ENCODE measurements around the gene ATXN7L1.

ATXN7L1 gene

DNA sequence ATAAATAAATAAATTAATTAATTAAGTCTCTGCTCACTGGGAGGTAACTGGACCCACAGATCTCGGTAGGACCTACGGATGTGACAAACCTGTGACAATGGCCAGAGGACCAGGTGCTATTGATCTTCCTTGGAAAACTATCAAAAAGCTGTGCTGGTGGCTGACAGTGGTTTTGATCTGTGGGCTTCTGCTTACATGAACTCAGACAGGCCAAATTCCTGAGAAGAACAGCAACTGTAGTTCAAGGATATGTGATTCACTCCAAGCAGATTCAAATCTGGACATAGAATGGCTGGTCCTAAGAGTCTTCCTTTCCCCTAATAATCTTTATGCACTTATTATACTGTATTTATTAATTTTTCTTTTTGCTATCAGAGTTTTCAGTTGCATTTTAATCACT, 80.0 kb downstream of the ATXN7L1 start:
- TF ChIP-seq, protein P1, sequence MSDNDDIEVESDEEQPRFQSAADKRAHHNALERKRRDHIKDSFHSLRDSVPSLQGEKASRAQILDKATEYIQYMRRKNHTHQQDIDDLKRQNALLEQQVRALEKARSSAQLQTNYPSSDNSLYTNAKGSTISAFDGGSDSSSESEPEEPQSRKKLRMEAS (IDR thresholded peaks at IDR 0.05): no peak
- TF ChIP-seq CEBPB (IDR thresholded peaks at IDR 0.05) (no peak), CREB1 (IDR thresholded peaks at IDR 0.05; ENCODE audit: low read depth) (no peak), TEAD4 (IDR thresholded peaks at IDR 0.05) (no peak), TAF1 (IDR thresholded peaks at IDR 0.05; ENCODE audit: low read depth) (no peak), EP300 (IDR thresholded peaks at IDR 0.05; ENCODE audit: borderline replicate concordance) (no peak), EGR1 (IDR thresholded peaks at IDR 0.05) (no peak), TCF12 (IDR thresholded peaks at IDR 0.05; ENCODE audit: low read depth) (no peak), ZBTB7A (IDR thresholded peaks at IDR 0.05; ENCODE audit: low read depth) (no peak), YY1 (IDR thresholded peaks at IDR 0.05; ENCODE audit: low read depth) (no peak), RAD21 (IDR thresholded peaks at IDR 0.05; ENCODE audit: low read depth) (no peak), NFIC (IDR thresholded peaks at IDR 0.05) (no peak), FOXM1 (IDR thresholded peaks at IDR 0.05; ENCODE audit: borderline replicate concordance, low read depth) (no peak)
- TF ChIP-seq, protein P2, sequence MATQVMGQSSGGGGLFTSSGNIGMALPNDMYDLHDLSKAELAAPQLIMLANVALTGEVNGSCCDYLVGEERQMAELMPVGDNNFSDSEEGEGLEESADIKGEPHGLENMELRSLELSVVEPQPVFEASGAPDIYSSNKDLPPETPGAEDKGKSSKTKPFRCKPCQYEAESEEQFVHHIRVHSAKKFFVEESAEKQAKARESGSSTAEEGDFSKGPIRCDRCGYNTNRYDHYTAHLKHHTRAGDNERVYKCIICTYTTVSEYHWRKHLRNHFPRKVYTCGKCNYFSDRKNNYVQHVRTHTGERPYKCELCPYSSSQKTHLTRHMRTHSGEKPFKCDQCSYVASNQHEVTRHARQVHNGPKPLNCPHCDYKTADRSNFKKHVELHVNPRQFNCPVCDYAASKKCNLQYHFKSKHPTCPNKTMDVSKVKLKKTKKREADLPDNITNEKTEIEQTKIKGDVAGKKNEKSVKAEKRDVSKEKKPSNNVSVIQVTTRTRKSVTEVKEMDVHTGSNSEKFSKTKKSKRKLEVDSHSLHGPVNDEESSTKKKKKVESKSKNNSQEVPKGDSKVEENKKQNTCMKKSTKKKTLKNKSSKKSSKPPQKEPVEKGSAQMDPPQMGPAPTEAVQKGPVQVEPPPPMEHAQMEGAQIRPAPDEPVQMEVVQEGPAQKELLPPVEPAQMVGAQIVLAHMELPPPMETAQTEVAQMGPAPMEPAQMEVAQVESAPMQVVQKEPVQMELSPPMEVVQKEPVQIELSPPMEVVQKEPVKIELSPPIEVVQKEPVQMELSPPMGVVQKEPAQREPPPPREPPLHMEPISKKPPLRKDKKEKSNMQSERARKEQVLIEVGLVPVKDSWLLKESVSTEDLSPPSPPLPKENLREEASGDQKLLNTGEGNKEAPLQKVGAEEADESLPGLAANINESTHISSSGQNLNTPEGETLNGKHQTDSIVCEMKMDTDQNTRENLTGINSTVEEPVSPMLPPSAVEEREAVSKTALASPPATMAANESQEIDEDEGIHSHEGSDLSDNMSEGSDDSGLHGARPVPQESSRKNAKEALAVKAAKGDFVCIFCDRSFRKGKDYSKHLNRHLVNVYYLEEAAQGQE (IDR thresholded peaks at IDR 0.05; ENCODE audit: low read depth): no peak
- TF ChIP-seq, protein P3, sequence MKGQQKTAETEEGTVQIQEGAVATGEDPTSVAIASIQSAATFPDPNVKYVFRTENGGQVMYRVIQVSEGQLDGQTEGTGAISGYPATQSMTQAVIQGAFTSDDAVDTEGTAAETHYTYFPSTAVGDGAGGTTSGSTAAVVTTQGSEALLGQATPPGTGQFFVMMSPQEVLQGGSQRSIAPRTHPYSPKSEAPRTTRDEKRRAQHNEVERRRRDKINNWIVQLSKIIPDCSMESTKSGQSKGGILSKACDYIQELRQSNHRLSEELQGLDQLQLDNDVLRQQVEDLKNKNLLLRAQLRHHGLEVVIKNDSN (IDR thresholded peaks at IDR 0.05): no peak

DNA sequence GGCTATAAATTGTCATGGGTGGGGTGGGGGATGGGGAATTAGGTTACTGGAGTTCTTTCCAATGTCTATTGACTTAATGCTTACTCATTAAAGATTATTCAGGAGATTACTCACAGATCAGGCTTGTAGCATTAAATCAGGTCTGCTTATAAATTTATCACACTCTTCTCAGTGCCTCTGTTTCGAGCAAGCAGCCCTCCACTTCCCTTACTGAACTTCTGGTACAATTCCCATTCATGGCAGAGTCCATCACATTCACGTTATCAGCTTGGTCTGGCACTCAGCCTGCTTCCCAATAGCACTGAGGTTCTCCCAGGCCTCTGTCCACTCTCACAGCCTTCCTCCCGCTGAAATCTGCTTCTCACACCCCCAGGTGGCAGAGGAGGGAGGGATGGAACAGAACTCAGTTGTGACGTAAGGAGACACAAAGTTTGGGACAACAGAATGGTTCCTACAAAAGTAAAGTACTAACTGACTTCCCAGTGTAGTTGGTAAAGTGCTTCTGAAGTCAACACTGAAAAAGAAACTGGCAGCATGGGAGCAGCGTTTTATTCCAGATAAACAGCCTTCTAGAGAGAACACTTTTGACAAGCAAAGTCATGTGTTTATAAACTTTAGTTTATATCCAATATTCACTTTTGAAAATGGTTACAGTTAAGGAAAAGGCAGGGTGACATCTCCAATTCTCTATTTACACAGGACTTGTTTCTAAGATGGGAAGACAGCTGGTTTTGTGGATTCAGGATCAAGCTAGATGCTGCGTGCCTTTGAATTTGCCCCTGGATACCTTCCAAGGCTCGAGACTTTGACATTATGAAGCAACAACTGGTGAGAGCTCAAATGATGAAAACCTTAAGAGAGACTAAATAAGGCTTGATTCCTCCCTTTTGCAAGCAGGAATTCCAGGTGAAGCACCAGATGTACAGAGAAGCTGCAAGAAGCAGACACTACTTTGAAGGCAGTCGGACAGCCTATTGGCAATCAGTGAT, 81.4 kb downstream of the ATXN7L1 start:
- TF ChIP-seq EGR1 (IDR thresholded peaks at IDR 0.05) (no peak), RAD21 (IDR thresholded peaks at IDR 0.05; ENCODE audit: low read depth) (no peak), TCF12 (IDR thresholded peaks at IDR 0.05; ENCODE audit: low read depth) (no peak), CREB1 (IDR thresholded peaks at IDR 0.05; ENCODE audit: low read depth) (no peak), TAF1 (IDR thresholded peaks at IDR 0.05; ENCODE audit: low read depth) (no peak), TEAD4 (IDR thresholded peaks at IDR 0.05) (no peak), NFIC (IDR thresholded peaks at IDR 0.05) (no peak), ZBTB7A (IDR thresholded peaks at IDR 0.05; ENCODE audit: low read depth) (no peak), FOXM1 (IDR thresholded peaks at IDR 0.05; ENCODE audit: borderline replicate concordance, low read depth) (no peak), EP300 (IDR thresholded peaks at IDR 0.05; ENCODE audit: borderline replicate concordance) (no peak), YY1 (IDR thresholded peaks at IDR 0.05; ENCODE audit: low read depth) (no peak), CEBPB (IDR thresholded peaks at IDR 0.05) (no peak)
- TF ChIP-seq, protein P1 (IDR thresholded peaks at IDR 0.05): no peak
- TF ChIP-seq, protein P2 (IDR thresholded peaks at IDR 0.05; ENCODE audit: low read depth): no peak
- TF ChIP-seq, protein P3 (IDR thresholded peaks at IDR 0.05): no peak

DNA sequence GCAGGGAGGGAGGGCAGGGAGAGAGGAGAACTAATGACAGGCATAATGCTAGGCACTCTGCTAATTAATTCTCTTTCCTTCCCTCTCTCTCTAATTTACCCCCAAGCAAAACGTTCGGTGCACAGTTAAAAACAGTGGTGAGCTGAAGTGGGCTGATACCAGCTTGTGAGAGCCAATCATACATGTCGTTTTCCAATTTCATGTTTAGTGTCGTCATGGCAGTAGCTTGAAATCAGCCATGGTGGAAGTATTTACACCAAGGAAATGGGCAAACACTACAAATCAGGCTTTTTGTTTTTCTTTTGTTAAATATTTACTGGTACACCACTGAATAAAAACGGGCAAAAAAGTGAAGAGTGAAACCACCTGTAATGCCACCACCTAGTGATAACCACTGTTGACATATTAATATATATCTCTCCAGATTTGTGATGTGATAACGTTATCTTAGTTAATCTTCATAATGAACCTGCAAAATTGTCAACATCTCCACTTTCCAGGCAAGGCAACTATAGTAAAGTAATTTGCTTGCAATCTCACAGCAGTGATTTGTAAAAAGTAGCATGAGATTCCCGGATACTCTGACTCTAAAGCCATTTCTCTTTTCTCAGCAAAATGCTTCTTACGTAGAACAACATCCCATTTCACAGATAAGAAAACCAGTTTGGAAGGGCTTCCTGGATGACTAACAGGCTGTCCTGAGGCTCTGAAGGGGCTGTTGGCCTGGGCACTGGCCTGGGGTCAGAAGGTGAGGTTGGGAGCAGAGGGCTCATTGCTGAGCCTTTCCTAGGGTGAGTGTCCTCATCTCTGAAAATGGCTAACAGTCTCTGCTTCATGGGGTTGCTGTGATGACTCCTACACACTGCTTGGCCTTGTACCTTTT, 83.7 kb downstream of the ATXN7L1 start:
- TF ChIP-seq, protein P1 (IDR thresholded peaks at IDR 0.05): no peak
- TF ChIP-seq RAD21 (IDR thresholded peaks at IDR 0.05; ENCODE audit: low read depth): no peak
- TF ChIP-seq EGR1 (IDR thresholded peaks at IDR 0.05): no peak
- no peak for TF ChIP-seq ZBTB7A (IDR thresholded peaks at IDR 0.05; ENCODE audit: low read depth)
- no peak for TF ChIP-seq NFIC (IDR thresholded peaks at IDR 0.05)
- no peak for TF ChIP-seq CEBPB (IDR thresholded peaks at IDR 0.05)
- no peak for TF ChIP-seq EP300 (IDR thresholded peaks at IDR 0.05; ENCODE audit: borderline replicate concordance)
- no peak for TF ChIP-seq TAF1 (IDR thresholded peaks at IDR 0.05; ENCODE audit: low read depth)
- TF ChIP-seq, protein P2 (IDR thresholded peaks at IDR 0.05; ENCODE audit: low read depth): no peak
- TF ChIP-seq CREB1 (IDR thresholded peaks at IDR 0.05; ENCODE audit: low read depth): no peak
- TF ChIP-seq YY1 (IDR thresholded peaks at IDR 0.05; ENCODE audit: low read depth): no peak
- no peak for TF ChIP-seq TEAD4 (IDR thresholded peaks at IDR 0.05)
- no peak for TF ChIP-seq FOXM1 (IDR thresholded peaks at IDR 0.05; ENCODE audit: borderline replicate concordance, low read depth)
- no peak for TF ChIP-seq TCF12 (IDR thresholded peaks at IDR 0.05; ENCODE audit: low read depth)
- TF ChIP-seq, protein P3 (IDR thresholded peaks at IDR 0.05): no peak

Measured in Ishikawa (cell line).